Ovary (tissue), 3 donors: Measurements from ENCODE around the gene ECEL1.

Experiments used
- EP300 ChIP-seq: sonication (generic); formaldehyde crosslinking; IDR thresholded peaks from one replicate; pipeline ENCODE4 v1.6.1; 2017; ENCODE audit warnings: antibody characterized with exemption
- POLR2A ChIP-seq: fragments of 450-650 bp; IDR thresholded peaks from one replicate; pipeline ENCODE4 v1.6.1; 2017; ENCODE audit warnings: antibody characterized with exemption, mild to moderate bottlenecking, moderate library complexity
- TF ChIP-seq, protein P1 (sequence below), 3 donors: fragments of 450-650 bp in 2 of 3; fragments of 200-600 bp in 1 of 3; IDR thresholded peaks; one replicate each; pipeline versions ENCODE4 v1.5.1 to v1.8.0; 2016 to 2022; ENCODE audit warnings: antibody characterized with exemption in 3 of 3, mild to moderate bottlenecking in 1 of 3
- donor health status: DM: no; HTN: no; CAD: no.

DNA sequence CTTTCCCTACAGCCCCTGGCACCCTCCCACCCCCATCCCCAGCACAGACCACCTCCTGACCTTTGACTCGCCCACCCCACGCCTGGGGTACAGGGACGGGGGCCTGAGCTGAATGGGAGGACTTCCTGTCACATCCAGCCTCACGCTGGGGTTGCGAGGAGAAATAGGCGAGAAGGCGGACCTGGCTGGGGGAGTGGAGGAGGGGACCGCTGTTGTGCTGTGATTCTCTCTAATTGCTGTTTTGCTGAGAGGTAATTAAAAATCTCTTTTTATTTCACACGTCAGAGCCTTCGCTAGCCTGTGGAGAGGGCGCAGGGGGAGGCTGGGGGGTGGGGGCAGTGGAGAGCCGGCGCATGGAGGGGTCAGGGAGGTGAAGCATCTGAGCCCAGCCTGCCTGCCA is 9.7 kb upstream of the ECEL1 start:
- TF ChIP-seq, protein P1, sequence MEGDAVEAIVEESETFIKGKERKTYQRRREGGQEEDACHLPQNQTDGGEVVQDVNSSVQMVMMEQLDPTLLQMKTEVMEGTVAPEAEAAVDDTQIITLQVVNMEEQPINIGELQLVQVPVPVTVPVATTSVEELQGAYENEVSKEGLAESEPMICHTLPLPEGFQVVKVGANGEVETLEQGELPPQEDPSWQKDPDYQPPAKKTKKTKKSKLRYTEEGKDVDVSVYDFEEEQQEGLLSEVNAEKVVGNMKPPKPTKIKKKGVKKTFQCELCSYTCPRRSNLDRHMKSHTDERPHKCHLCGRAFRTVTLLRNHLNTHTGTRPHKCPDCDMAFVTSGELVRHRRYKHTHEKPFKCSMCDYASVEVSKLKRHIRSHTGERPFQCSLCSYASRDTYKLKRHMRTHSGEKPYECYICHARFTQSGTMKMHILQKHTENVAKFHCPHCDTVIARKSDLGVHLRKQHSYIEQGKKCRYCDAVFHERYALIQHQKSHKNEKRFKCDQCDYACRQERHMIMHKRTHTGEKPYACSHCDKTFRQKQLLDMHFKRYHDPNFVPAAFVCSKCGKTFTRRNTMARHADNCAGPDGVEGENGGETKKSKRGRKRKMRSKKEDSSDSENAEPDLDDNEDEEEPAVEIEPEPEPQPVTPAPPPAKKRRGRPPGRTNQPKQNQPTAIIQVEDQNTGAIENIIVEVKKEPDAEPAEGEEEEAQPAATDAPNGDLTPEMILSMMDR (IDR thresholded peaks at IDR 0.05) = no peak
- TF ChIP-seq POLR2A = no peak
- no peak for TF ChIP-seq EP300
